Astrocyte (in vitro differentiated cells and primary cell): Measurements from ENCODE around the gene FRMPD3.

Experiments used
- CTCF ChIP-seq: IDR thresholded peaks from 2 replicates; pipeline ENCODE4 v1.5.1; 2011; ENCODE audit warnings: low read depth, mild to moderate bottlenecking, inconsistent platforms, low read length, moderate library complexity; ENCODE audit not compliant: insufficient read depth
- EZH2 ChIP-seq: IDR thresholded peaks from 2 replicates; pipeline ENCODE4 v1.6.1; 2012; ENCODE audit warnings: mild to moderate bottlenecking, low read length, inconsistent platforms; ENCODE audit not compliant: insufficient read depth

GRCh38 chrX:107440187-107440586 lies 9.3 kb upstream of the FRMPD3 start:
- TF ChIP-seq CTCF, result no peak
- no peak for TF ChIP-seq EZH2
